BLaER1 treated with 17β-estradiol and CSF1 and Interleukin-3, amounts not matched to agents 10 nM and 100 nM (cell line): ENCODE results near the gene TMEM41A.

Source experiments
- H3K27ac ChIP-seq, 11 experiments: shearing (Covaris generic); formaldehyde crosslinking; 2 replicates each; pipeline ENCODE4 v1.8.1; 2022
- H3K27me3 ChIP-seq, 11 experiments: shearing (Covaris generic); formaldehyde crosslinking; 2 replicates each; pipeline ENCODE4 v1.8.1; 2022
- H3K36me3 ChIP-seq, 11 experiments: shearing (Covaris generic); formaldehyde crosslinking; 2 replicates each; pipeline ENCODE4 v1.8.1; 2022
- H3K4me1 ChIP-seq, 10 experiments: shearing (Covaris generic); formaldehyde crosslinking; 2 replicates each; pipeline ENCODE4 v1.8.1; 2022
- H3K4me2 ChIP-seq, 11 experiments: shearing (Covaris generic); formaldehyde crosslinking; 2 replicates each; pipeline ENCODE4 v1.8.1; 2022
- H3K4me3 ChIP-seq, 10 experiments: shearing (Covaris generic); formaldehyde crosslinking; 2 replicates each; pipeline ENCODE4 v1.8.1; 2022
- H3K9ac ChIP-seq, 11 experiments: shearing (Covaris generic); formaldehyde crosslinking; 2 replicates each; pipeline ENCODE4 v1.8.1; 2022
- H3K9me3 ChIP-seq, 11 experiments: shearing (Covaris generic); formaldehyde crosslinking; replicated peaks in 1 of 11; 2 replicates each; pipeline ENCODE4 v1.8.1; 2022
- H4K20me1 ChIP-seq, 11 experiments: shearing (Covaris generic); formaldehyde crosslinking; 2 replicates each; pipeline ENCODE4 v1.8.1; 2022
- Cebpa-rat ChIP-seq, 11 experiments: shearing (Covaris generic); IDR thresholded peaks; 2 replicates each; pipeline ENCODE4 v1.8.1; 2022

The TMEM41A gene

DNA sequence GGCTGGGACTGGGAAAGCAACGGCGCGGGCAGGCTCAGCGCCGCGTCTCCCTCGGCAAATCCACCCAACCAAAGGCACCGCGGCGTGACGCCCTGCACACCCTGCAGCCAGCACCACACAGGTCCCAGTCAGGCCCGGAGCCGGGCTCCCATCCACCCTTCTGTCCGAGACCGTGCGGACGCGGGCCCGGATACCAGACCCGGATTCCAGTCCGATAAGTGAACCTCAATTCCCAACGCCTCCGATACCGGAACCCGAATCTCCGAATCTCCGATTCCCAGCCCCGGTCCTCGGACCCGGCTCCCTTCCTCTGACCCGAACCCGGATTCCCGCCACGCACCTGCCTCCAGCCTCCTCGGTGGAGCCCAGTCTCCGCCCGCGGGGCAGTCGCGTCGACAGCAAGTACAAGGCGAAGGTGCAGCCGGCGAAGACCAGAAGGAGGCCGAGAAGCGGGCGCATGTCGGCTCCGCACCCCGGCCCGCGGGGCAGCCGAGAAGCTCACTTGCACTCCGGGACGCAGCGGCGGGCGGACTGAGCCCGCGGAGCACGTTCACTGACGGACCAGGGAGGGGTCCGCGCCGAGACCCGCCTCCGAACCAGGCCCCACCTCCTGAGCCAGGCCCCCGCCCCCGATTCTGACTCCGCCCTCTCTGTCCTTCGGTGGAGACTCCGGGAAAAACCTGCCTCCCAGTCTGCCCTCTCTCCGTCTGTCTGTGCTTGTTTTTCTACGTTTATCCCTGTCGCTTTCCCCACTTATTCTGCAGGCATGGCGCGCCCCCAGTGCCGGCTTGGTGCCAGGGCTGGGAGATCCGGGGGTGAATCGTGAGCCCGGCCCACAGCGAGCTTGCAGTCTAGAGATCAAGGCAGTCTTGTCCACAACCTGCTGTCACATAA lies at the start of gene TMEM41A:
Gene TMEM41A (minus strand): TSS at position 533 of the 894 bp plus-strand sequence. CDS start 74 bp downstream, at position 459.
- Histone ChIP-seq H3K27me3 (no peaks in the 10 kb centered on the region), H3K4me3 (peak within 1 kb of the TSS; percentile 82 to 98 (median 89)), H3K4me2 (peak within 1 kb of the TSS; percentile 76 to 93 (median 89)), H3K9ac (peak within 1 kb of the TSS; percentile 87 to 96 (median 91)), H3K4me1 (peaks cover 14 to 30% (median 23%) of the 10 kb centered on the region in 10 experiments), H3K9me3 (no peaks in the 10 kb centered on the region), H3K36me3 (peaks cover 28 to 35% (median 33%) of the 10 kb centered on the region in 11 experiments), H4K20me1 (peaks cover 0 to 44% (median 24%) of the 10 kb centered on the region in 11 experiments; a peak in 13 of 22 replicates), H3K27ac (peak within 1 kb of the TSS; percentile 65 to 91 (median 87))
- no peak for TF ChIP-seq Cebpa-rat (IDR thresholded peaks at IDR 0.05)

DNA sequence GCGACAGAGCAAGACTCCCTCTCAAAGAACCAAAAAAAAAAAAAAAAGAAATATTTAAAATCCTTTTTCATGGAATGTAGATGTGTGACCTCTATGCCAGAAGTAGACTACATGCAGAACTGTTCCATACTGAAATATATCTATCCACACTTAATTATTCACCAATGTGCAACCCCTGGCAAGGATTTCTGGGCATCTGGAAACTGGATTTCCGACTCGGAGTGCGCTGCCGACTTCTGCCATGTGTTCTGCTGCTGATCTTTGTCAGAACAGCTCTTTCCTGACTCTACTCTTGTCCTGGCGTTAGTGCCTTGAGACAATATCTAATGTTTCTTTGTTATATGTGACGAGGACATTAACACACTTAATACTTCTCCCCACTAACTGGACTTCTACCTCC lies 41.9 kb upstream of the TMEM41A start:
- no peaks in the 10 kb centered on the region for H3K9me3 ChIP-seq
- peaks cover 18 to 26% (median 23%) of the 10 kb centered on the region in 10 experiments for H3K4me1 ChIP-seq
- peak overlapping the region in 1 of 11 experiments; percentile 58; a peak in 3 of 22 replicates for H3K27ac ChIP-seq
- H3K4me3 ChIP-seq = no peak overlapping the region
- TF ChIP-seq Cebpa-rat (IDR thresholded peaks at IDR 0.05) = no peak
- H3K27me3 ChIP-seq = no peaks in the 10 kb centered on the region
- no peaks in the 10 kb centered on the region for H3K36me3 ChIP-seq
- no peaks in the 10 kb centered on the region for H4K20me1 ChIP-seq
- H3K4me2 ChIP-seq = no peak overlapping the region
- no peak overlapping the region for H3K9ac ChIP-seq

DNA sequence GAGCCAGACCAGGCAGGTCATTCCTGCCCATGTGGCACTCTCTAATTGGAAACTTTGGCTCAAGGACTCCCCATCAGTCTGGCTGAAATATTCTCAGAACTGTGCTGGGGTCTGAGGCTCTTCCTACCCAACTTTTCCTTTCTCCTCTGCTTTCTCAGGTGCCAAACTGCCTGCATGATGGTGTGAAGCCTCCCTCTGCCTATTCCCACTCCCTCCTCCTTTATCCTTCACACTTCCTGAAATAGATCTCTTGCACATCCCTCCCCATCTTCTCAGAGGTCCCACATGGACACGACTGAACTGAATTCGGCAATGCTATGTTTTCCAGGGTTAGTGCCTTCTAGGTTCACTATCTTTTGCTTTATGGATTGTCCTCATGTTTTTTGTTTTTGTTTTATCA lies 41.1 kb upstream of the TMEM41A start:
- H3K4me3 ChIP-seq = no peak overlapping the region
- H3K36me3 ChIP-seq = no peaks in the 10 kb centered on the region
- H3K9me3 ChIP-seq = no peaks in the 10 kb centered on the region
- H4K20me1 ChIP-seq = no peaks in the 10 kb centered on the region
- H3K9ac ChIP-seq = no peak overlapping the region; a peak in 1 of 22 replicates
- H3K27ac ChIP-seq = peak overlapping the region in 5 of 11 experiments; percentile 5 to 60 (median 48); a peak in 7 of 22 replicates
- H3K27me3 ChIP-seq = no peaks in the 10 kb centered on the region
- no peak overlapping the region for H3K4me2 ChIP-seq
- no peak for TF ChIP-seq Cebpa-rat (IDR thresholded peaks at IDR 0.05)
- peaks cover 18 to 26% (median 23%) of the 10 kb centered on the region in 10 experiments for H3K4me1 ChIP-seq

DNA sequence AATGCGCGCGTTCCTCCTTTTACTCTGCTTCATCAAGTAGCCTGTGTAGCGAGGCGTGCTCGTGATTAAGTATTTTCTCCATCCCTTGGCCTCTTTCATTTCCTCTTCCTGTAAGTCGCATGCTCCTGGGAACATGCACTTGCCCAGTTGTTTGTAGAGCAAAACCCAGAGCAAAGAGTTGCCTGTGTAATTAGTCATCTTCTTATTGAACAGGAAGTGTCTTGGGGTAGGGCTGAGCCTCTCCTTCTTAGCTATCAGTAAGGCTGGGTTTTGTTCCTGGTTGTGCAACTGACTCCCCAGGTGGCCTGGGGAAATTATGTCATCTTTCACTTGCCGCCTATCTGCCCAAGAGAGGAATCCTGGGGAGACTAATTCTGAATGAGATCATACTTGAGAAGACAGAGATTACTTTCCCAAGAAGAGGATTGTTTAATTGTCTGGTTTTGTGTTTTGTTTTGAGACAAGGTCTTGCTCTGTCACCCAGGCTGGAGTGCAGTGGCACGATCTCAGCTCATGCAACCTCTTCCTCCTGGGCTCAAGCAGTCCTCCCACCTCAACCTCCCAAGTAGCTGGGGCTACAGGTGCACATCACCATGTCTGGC lies 38.6 kb upstream of the TMEM41A start:
- Histone ChIP-seq H3K9me3 (no peaks in the 10 kb centered on the region), H3K36me3 (no peaks in the 10 kb centered on the region), H3K9ac (peak overlapping the region in 10 of 11 experiments; percentile 47 to 80 (median 69); a peak in 17 of 22 replicates), H3K4me1 (peaks cover 18 to 26% (median 23%) of the 10 kb centered on the region in 10 experiments), H3K27ac (peak overlapping the region; percentile 65 to 92 (median 85); a peak in 21 of 22 replicates), H3K27me3 (no peaks in the 10 kb centered on the region), H3K4me2 (peak overlapping the region; percentile 59 to 88 (median 71)), H3K4me3 (peak overlapping the region in 1 of 10 experiments; percentile 20; a peak in 1 of 20 replicates), H4K20me1 (no peaks in the 10 kb centered on the region)
- peak in 9 of 11 experiments; percentile 84 to 98 (median 93); a peak in 18 of 22 replicates for TF ChIP-seq Cebpa-rat (IDR thresholded peaks at IDR 0.05)

DNA sequence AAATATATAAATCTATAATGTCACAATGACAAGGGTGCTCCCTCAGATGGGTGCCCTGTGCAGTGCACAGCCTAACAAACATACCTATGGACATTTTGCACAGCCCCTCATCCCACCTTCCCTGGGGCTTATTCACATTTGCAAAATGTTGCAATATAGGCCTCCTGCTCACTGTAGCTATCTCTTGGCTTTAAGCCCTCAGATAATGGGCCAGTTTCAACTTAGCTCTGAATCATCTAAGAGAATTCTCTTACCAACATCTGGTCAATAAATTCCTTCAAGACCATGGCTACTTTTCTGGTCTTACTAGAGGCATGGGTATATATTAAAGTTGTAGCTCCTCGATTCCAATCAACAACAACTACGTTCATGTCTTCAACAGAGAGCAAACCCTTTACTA lies 35.7 kb upstream of the TMEM41A start:
- no peak overlapping the region for H3K4me3 ChIP-seq
- H4K20me1 ChIP-seq = no peaks in the 10 kb centered on the region
- H3K9me3 ChIP-seq = no peaks in the 10 kb centered on the region
- peaks cover 18 to 26% (median 23%) of the 10 kb centered on the region in 10 experiments for H3K4me1 ChIP-seq
- no peak for TF ChIP-seq Cebpa-rat (IDR thresholded peaks at IDR 0.05)
- H3K27me3 ChIP-seq = no peaks in the 10 kb centered on the region
- no peak overlapping the region for H3K9ac ChIP-seq
- no peak overlapping the region for H3K4me2 ChIP-seq
- H3K27ac ChIP-seq = peak overlapping the region in 2 of 11 experiments; percentile 37 to 90; a peak in 3 of 22 replicates
- no peaks in the 10 kb centered on the region for H3K36me3 ChIP-seq

DNA sequence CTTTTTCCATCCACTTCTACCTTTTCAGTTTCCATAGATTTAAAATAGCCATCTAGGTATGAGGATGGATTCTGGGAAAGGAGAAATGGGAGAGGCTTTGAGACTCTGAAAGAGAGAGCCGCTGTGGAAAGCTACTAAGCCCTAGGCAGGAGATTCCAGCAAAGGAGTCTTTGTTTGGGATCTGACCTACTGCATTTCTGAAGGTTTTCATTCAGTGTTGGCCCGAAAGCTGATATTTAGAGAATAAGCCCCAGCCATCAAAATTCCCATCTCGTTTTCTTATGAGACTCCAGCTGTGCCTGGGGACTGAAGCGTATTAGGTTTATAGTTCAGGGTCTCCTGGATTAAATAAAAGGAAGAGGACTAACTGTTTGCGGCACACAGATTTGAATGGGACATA lies 34.1 kb upstream of the TMEM41A start:
- Histone ChIP-seq H3K4me2 (no peak overlapping the region), H4K20me1 (no peaks in the 10 kb centered on the region), H3K27me3 (no peaks in the 10 kb centered on the region), H3K4me1 (peaks cover 16 to 21% (median 18%) of the 10 kb centered on the region in 10 experiments), H3K27ac (no peak overlapping the region), H3K36me3 (no peaks in the 10 kb centered on the region), H3K9ac (no peak overlapping the region), H3K4me3 (no peak overlapping the region), H3K9me3 (no peaks in the 10 kb centered on the region)
- TF ChIP-seq Cebpa-rat (IDR thresholded peaks at IDR 0.05) = no peak

DNA sequence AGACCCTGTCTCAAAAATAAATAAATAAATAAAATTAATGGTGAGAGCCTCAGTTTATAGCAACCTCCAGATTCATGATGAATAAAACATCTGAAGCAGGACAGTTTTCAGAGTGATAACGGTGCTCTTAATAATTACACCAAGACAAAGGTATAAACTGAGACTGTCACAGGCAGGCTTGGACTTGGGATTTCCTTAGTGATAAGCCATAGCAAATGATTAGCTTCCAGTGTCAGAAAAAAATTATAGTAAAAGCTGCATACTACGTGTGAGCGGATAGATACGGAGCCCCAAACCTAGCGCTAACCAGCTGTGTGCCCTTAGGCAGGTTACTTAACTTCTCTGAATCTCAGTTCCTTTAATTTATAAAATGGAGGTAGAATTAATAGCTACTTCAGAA lies 32.0 kb upstream of the TMEM41A start:
- no peak for TF ChIP-seq Cebpa-rat (IDR thresholded peaks at IDR 0.05)
- H4K20me1 ChIP-seq = no peaks in the 10 kb centered on the region

DNA sequence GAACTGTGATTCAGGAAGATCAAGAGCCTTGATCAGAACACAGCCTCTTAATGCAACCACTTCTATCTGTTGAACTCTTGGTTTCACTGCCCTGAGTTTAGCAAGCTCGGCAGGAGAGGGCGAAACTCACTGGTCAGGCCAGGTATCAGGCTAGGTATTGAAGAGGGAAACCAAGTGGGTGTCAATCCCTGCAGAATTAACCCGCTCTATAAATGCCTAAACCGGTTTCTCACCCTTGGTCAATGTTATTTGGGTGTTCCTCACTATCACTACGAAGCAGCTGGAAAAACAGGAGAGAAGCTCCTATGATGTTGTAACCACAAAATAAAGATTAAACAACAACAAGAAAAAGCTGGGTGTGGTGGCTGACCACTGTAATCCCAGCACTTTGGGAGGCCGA lies 29.7 kb upstream of the TMEM41A start:
- Histone ChIP-seq H3K27ac (no peak overlapping the region), H3K4me3 (no peak overlapping the region), H3K27me3 (no peaks in the 10 kb centered on the region), H3K4me2 (no peak overlapping the region), H3K36me3 (no peaks in the 10 kb centered on the region), H3K9me3 (no peaks in the 10 kb centered on the region), H3K4me1 (no peaks in the 10 kb centered on the region), H3K9ac (no peak overlapping the region), H4K20me1 (no peaks in the 10 kb centered on the region)
- TF ChIP-seq Cebpa-rat (IDR thresholded peaks at IDR 0.05) = no peak

More for the DNA sequence above, 32.0 kb upstream of the TMEM41A start:
- Histone ChIP-seq H3K9me3 (no peaks in the 10 kb centered on the region), H3K27ac (0 out of 22 replicates have a peak overlapping the region, but pooled peaks of 1 of the 11 experiments have one; percentile 9), H3K4me3 (no peak overlapping the region), H3K4me2 (no peak overlapping the region), H3K9ac (no peak overlapping the region), H3K4me1 (peaks cover 0 to 1% (median under 1%) of the 10 kb centered on the region in 10 experiments; a peak in 5 of 20 replicates), H3K36me3 (no peaks in the 10 kb centered on the region), H3K27me3 (no peaks in the 10 kb centered on the region)

DNA sequence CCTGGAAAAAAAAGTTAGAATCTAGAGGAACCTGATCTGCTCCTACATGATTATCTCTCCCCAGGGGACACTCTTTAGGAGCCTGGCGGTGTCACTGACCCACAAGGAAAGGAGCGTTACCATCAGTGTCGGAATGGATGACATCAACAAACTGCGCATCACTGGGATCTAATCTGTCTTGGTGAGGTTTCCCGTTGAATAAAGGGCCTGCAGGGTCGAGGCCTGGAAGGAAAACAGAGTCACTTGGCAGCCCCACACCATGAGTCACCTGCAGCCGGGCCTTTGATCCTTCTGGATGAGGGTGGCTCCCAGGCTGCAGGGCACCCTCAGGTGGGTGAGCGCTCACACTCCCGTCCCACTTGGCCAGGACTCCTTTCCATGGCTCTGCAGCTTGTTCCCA lies 28.5 kb upstream of the TMEM41A start:
- Histone ChIP-seq H3K27ac (no peak overlapping the region), H3K27me3 (no peaks in the 10 kb centered on the region), H3K9me3 (no peaks in the 10 kb centered on the region), H4K20me1 (no peaks in the 10 kb centered on the region), H3K4me1 (no peaks in the 10 kb centered on the region), H3K36me3 (no peaks in the 10 kb centered on the region), H3K4me3 (no peak overlapping the region), H3K9ac (no peak overlapping the region), H3K4me2 (no peak overlapping the region)
- no peak for TF ChIP-seq Cebpa-rat (IDR thresholded peaks at IDR 0.05)
